Measurements from ENCODE around the gene HEATR5B. TPM values are rescaled to one million over a fixed set of nuclear protein-coding genes. Genes with fewer than 3 reads are reported as not detected.
A peak's percentile ranks its signal among the peaks of the same experiment; 100 is the strongest.

Gene HEATR5B
- total and polyA plus RNA-seq, 9 of the 15 experiments (the other 6 are each of a cell fraction or from before 2014, with no cell fraction given), result 4.2 to 21.7 (median 12.2) TPM

DNA sequence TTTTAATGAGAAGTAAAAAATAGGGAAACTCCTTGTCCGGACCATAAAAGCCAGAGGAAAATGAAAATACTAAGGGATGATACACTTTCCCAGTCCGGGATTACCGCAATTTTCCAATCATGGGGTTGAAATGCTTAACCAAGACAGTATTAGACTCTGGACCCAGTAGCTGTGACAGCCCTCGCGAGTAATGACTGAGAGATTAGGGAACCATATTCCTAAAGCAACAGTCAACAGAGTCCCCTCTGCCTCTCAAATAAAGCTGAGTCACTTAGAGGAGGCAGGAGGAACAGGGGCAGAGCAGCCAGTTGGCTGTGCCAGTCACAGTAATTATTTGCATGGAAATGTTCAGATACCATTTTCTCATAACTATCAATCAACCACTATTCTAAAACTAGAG, 35.0 kb upstream of the HEATR5B start:
- POLR2A ChIA-PET, result interaction anchor here (0.6 kb wide), 1 partner anchor 727 kb away, joined by 3 read pairs; no protein-coding TSS in a partner anchor
- H3K4me3 ChIP-seq, result no peak overlapping the region
- 93% methylated on average over 5 of the region's 5 CpGs for WGBS (ENCODE audit: insufficient coverage, low coverage, missing lambda C conversion rate)
- TF ChIP-seq MCM5 (IDR thresholded peaks at IDR 0.05; ENCODE audit: low read depth), result no peak
- no peak for TF ChIP-seq ZBTB8A (IDR thresholded peaks at IDR 0.05; ENCODE audit: partially characterized antibody)
- peak; percentile 67 for TF ChIP-seq NFE2 (IDR thresholded peaks at IDR 0.05; ENCODE audit: low read depth)
- no peak for TF ChIP-seq RBM14 (IDR thresholded peaks at IDR 0.05; ENCODE audit: borderline replicate concordance, insufficient read depth, low read depth, low read length)
- TF ChIP-seq, protein P1, sequence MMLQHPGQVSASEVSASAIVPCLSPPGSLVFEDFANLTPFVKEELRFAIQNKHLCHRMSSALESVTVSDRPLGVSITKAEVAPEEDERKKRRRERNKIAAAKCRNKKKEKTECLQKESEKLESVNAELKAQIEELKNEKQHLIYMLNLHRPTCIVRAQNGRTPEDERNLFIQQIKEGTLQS (IDR thresholded peaks at IDR 0.05), result no peak
- TF ChIP-seq, protein P1 (CRISPR knock-in tag; conservative IDR thresholded peaks at IDR 0.05), result no peak
- TF ChIP-seq STAT5A (IDR thresholded peaks at IDR 0.05; ENCODE audit: borderline replicate concordance, low read length), result no peak
- TF ChIP-seq, protein P2, sequence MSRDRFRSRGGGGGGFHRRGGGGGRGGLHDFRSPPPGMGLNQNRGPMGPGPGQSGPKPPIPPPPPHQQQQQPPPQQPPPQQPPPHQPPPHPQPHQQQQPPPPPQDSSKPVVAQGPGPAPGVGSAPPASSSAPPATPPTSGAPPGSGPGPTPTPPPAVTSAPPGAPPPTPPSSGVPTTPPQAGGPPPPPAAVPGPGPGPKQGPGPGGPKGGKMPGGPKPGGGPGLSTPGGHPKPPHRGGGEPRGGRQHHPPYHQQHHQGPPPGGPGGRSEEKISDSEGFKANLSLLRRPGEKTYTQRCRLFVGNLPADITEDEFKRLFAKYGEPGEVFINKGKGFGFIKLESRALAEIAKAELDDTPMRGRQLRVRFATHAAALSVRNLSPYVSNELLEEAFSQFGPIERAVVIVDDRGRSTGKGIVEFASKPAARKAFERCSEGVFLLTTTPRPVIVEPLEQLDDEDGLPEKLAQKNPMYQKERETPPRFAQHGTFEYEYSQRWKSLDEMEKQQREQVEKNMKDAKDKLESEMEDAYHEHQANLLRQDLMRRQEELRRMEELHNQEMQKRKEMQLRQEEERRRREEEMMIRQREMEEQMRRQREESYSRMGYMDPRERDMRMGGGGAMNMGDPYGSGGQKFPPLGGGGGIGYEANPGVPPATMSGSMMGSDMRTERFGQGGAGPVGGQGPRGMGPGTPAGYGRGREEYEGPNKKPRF (IDR thresholded peaks at IDR 0.05; ENCODE audit: low read depth, low read length), result no peak
- TF ChIP-seq EHMT2 (IDR thresholded peaks at IDR 0.05), result no peak
- TF ChIP-seq, protein P3, sequence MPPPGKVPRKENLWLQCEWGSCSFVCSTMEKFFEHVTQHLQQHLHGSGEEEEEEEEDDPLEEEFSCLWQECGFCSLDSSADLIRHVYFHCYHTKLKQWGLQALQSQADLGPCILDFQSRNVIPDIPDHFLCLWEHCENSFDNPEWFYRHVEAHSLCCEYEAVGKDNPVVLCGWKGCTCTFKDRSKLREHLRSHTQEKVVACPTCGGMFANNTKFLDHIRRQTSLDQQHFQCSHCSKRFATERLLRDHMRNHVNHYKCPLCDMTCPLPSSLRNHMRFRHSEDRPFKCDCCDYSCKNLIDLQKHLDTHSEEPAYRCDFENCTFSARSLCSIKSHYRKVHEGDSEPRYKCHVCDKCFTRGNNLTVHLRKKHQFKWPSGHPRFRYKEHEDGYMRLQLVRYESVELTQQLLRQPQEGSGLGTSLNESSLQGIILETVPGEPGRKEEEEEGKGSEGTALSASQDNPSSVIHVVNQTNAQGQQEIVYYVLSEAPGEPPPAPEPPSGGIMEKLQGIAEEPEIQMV (tag; conservative IDR thresholded peaks at IDR 0.05; ENCODE audit: low read depth), result no peak
- no peak for TF ChIP-seq C11orf30 (IDR thresholded peaks at IDR 0.05; ENCODE audit: low read depth)
- TF ChIP-seq, protein P4, sequence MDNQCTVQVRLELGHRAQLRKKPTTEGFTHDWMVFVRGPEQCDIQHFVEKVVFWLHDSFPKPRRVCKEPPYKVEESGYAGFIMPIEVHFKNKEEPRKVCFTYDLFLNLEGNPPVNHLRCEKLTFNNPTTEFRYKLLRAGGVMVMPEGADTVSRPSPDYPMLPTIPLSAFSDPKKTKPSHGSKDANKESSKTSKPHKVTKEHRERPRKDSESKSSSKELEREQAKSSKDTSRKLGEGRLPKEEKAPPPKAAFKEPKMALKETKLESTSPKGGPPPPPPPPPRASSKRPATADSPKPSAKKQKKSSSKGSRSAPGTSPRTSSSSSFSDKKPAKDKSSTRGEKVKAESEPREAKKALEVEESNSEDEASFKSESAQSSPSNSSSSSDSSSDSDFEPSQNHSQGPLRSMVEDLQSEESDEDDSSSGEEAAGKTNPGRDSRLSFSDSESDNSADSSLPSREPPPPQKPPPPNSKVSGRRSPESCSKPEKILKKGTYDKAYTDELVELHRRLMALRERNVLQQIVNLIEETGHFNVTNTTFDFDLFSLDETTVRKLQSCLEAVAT (IDR thresholded peaks at IDR 0.05), result no peak
- TF ChIP-seq, protein P5, sequence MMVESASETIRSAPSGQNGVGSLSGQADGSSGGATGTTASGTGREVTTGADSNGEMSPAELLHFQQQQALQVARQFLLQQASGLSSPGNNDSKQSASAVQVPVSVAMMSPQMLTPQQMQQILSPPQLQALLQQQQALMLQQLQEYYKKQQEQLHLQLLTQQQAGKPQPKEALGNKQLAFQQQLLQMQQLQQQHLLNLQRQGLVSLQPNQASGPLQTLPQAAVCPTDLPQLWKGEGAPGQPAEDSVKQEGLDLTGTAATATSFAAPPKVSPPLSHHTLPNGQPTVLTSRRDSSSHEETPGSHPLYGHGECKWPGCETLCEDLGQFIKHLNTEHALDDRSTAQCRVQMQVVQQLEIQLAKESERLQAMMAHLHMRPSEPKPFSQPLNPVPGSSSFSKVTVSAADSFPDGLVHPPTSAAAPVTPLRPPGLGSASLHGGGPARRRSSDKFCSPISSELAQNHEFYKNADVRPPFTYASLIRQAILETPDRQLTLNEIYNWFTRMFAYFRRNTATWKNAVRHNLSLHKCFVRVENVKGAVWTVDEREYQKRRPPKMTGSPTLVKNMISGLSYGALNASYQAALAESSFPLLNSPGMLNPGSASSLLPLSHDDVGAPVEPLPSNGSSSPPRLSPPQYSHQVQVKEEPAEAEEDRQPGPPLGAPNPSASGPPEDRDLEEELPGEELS (CRISPR knock-in tag; IDR thresholded peaks at IDR 0.05; ENCODE audit: borderline replicate concordance), result no peak
- TF ChIP-seq MAFK (IDR thresholded peaks at IDR 0.05; ENCODE audit: low read length), result peak; percentile 45
- no peak for TF ChIP-seq MCM2 (IDR thresholded peaks at IDR 0.05; ENCODE audit: low read depth)
- no peak for TF ChIP-seq PRMT5 (CRISPR knock-in tag; IDR thresholded peaks at IDR 0.05)

More for the DNA sequence above, 35.0 kb upstream of the HEATR5B start:
- no peak overlapping the region for H3K9ac ChIP-seq (ENCODE audit: insufficient read depth in 1 of 2, low read depth in 2 of 2, low read length in 2 of 2)
- H3K4me1 ChIP-seq (replicated peaks in 1 of 2; ENCODE audit: control insufficient read depth in 2 of 2, insufficient read depth in 2 of 2, low read length in 2 of 2), result no peaks in the 10 kb centered on the region
- H3K9me1 ChIP-seq (ENCODE audit: control insufficient read depth, insufficient read depth, low read length), result no peaks in the 10 kb centered on the region
- CTCF ChIA-PET (ENCODE audit: low intra/inter-chr PET ratio), result no interaction called here
- peak; percentile 48 for FAIRE-seq
- intact Hi-C loops (cut with micrococcal nuclease) (no loop called here), in situ Hi-C loops (cut with MboI) (no loop called here)
- no TSS peak for BruUV-seq (replicated peaks)
- no peaks in the 10 kb centered on the region for H3K79me2 ChIP-seq (ENCODE audit: control insufficient read depth, insufficient read depth, low read length)
- DNase-seq (ENCODE audit: extremely low read depth in 1 of 4, low spot score in 3 of 4), result peak in 2 of 4 experiments; percentile 4 to 10
- no peak for ATAC-seq
- no peak overlapping the region for H3K4me2 ChIP-seq (ENCODE audit: insufficient read depth, low read length)
- H3K27ac ChIP-seq (ENCODE audit: extremely low read depth, low read depth, low read length), result no peak overlapping the region; the same call in 2 of the 3 replicates
- no peaks in the 10 kb centered on the region for H4K20me1 ChIP-seq (replicated peaks; ENCODE audit: control insufficient read depth, insufficient read depth, low read length)
- H3K27me3 ChIP-seq (ENCODE audit: control insufficient read depth in 2 of 2, insufficient read depth in 2 of 2, low read length in 2 of 2), result no peaks in the 10 kb centered on the region
- no peak overlapping the region for H2AFZ ChIP-seq (ENCODE audit: low read depth, low read length)
- no peaks in the 10 kb centered on the region for H3K9me3 ChIP-seq (replicated peaks; ENCODE audit: control insufficient read depth, insufficient read depth, low read depth, low read length)
- peaks cover 20% of the 10 kb centered on the region; the same call in 2 of the 3 replicates for H3K36me3 ChIP-seq (ENCODE audit: control insufficient read depth, insufficient read depth, low read length)
